T-helper 1 cell treated with Interleukin-12 subunit alpha and Interleukin-12 subunit beta and Interleukin-4 antibody, amounts not matched to agents 30 ng/mL and 1 ng/mL, for 36 hours (primary cell): Measurements from ENCODE around the gene ATF6B. TPM values are rescaled to one million over a fixed set of nuclear protein-coding genes. Genes with fewer than 3 reads are reported as not detected.

Experiments used
- total RNA-seq: library from RNA; stranded (reverse); gene quantifications from 2 replicates; pipeline ENCODE4 v1.2.3, GENCODE V29; 2022

The ATF6B gene
- total RNA-seq, 1 donor from 2014 or later: 155 TPM

Other genes with a start within 250 kb of the ATF6B start
- 0.34 TPM in 1 of 2 replicates, not detected in the other for gene SLC44A4, start 249.2 kb downstream of the ATF6B start, total RNA-seq
- 61.0 and 61.6 TPM in 2 replicates for gene EHMT2, start 230.5 kb downstream of the ATF6B start, total RNA-seq
- 2.0 and 2.2 TPM in 2 replicates for gene ZBTB12, start 226.2 kb downstream of the ATF6B start, total RNA-seq
- 0.12 and 1.7 TPM in 2 replicates for gene C2, start 200.5 kb downstream of the ATF6B start, total RNA-seq
- gene CFB, start 182.2 kb downstream of the ATF6B start, total RNA-seq: 0.22 and 0.59 TPM in 2 replicates
- gene NELFE, start 169.3 kb downstream of the ATF6B start, total RNA-seq: 75.3 and 83.4 TPM in 2 replicates
- 93.7 and 100 TPM in 2 replicates for gene SKIC2, start 169.1 kb downstream of the ATF6B start, total RNA-seq
- 19.9 and 20.8 TPM in 2 replicates for gene DXO, start 156.1 kb downstream of the ATF6B start, total RNA-seq
- 4.0 and 4.6 TPM in 2 replicates for gene C4A, start 146.2 kb downstream of the ATF6B start, total RNA-seq
- gene C4B, start 113.5 kb downstream of the ATF6B start, total RNA-seq: 4.2 and 4.6 TPM in 2 replicates
- gene CYP21A2, start 89.8 kb downstream of the ATF6B start, total RNA-seq: 1.0 and 1.4 TPM in 2 replicates
- gene TNXB, start 18.9 kb downstream of the ATF6B start, total RNA-seq: 5.5 and 6.1 TPM in 2 replicates
- 5.3 and 5.5 TPM in 2 replicates for gene FKBPL, start 2.0 kb upstream of the ATF6B start, total RNA-seq
- 0.32 and 0.63 TPM in 2 replicates for gene PRRT1, start 23.7 kb upstream of the ATF6B start, total RNA-seq
- gene PPT2, start 25.9 kb upstream of the ATF6B start, total RNA-seq: 9.8 and 11.1 TPM in 2 replicates
- gene EGFL8, start 36.3 kb upstream of the ATF6B start, total RNA-seq: 6.5 and 6.8 TPM in 2 replicates
- 45.0 and 46.4 TPM in 2 replicates for gene AGPAT1, start 47.8 kb upstream of the ATF6B start, total RNA-seq
- 47.0 and 50.0 TPM in 2 replicates for gene RNF5, start 50.2 kb upstream of the ATF6B start, total RNA-seq
- gene AGER, start 56.0 kb upstream of the ATF6B start, total RNA-seq: 34.1 and 37.9 TPM in 2 replicates
- 97.7 and 106 TPM in 2 replicates for gene PBX2, start 62.0 kb upstream of the ATF6B start, total RNA-seq
- 264 and 265 TPM in 2 replicates for gene GPSM3, start 64.4 kb upstream of the ATF6B start, total RNA-seq
- gene NOTCH4, start 95.8 kb upstream of the ATF6B start, total RNA-seq: 0.25 and 0.37 TPM in 2 replicates
- not detected in 2 replicates for gene TSBP1, start 243.7 kb upstream of the ATF6B start, total RNA-seq